Measurements from ENCODE around the gene RCBTB2. TPM values are rescaled to one million over a fixed set of nuclear protein-coding genes. Genes with fewer than 3 reads are reported as not detected.

RCBTB2 gene
- total RNA-seq, 2 donors from 2014 or later, result 5.2 to 13.4 TPM

DNA sequence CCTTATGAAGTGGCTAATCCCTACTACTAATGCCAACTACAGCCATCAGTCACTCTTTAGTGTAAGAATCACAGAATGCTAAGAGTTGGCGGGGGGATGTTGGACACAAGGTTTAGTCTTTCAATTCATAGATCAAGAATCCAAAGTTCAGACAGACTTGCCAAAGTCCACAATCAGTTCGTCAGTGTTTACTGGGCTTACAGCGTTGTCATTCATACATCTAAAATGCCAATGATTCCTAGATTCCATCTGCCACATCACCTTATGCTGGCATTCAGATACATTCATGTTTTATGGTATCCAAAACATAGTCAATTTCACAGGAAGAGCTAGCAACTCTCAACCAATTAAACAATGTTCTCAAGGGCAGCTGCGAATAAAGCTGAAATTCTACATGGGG, 18.1 kb downstream of the RCBTB2 start:
- H3K9me3 ChIP-seq, result no peaks in the 10 kb centered on the region
- DNase-seq (ENCODE audit: low spot score), result no peak
- H3K27ac ChIP-seq, result no peak overlapping the region
- H3K4me1 ChIP-seq, result peaks cover 0 to 8% of the 10 kb centered on the region in 2 donors
- no peaks in the 10 kb centered on the region for H3K27me3 ChIP-seq
- TF ChIP-seq, protein P1, sequence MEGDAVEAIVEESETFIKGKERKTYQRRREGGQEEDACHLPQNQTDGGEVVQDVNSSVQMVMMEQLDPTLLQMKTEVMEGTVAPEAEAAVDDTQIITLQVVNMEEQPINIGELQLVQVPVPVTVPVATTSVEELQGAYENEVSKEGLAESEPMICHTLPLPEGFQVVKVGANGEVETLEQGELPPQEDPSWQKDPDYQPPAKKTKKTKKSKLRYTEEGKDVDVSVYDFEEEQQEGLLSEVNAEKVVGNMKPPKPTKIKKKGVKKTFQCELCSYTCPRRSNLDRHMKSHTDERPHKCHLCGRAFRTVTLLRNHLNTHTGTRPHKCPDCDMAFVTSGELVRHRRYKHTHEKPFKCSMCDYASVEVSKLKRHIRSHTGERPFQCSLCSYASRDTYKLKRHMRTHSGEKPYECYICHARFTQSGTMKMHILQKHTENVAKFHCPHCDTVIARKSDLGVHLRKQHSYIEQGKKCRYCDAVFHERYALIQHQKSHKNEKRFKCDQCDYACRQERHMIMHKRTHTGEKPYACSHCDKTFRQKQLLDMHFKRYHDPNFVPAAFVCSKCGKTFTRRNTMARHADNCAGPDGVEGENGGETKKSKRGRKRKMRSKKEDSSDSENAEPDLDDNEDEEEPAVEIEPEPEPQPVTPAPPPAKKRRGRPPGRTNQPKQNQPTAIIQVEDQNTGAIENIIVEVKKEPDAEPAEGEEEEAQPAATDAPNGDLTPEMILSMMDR (IDR thresholded peaks at IDR 0.05), result no peak
- no peak overlapping the region for H3K4me3 ChIP-seq
- no peaks in the 10 kb centered on the region for H3K36me3 ChIP-seq

DNA sequence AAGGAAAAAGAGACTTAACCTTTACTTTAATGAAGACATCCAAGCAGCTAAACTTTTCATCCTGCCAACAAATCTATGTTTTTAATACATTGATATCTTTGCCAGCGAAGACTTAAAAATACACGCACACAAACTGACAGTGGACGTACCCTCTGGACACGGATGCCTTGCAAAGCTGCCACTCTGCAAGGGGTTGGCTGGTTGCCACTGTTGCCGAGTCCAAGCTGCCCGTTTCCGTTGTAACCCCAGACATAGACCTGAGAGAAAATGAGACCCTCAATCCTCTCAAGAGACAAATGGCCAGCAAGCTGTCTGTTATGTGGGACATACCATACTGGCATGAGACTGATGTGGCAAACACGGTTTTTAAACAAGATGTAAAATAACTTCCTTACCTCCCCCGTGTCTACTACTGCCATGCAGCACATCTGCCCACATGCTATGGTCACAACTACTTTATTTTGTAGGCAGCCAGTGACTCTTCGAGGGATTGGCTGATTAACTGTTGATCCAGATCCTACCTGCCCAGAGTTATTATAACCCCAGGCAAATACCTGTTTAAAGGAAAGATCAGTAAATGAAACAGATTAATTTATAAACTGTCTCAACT, 21.2 kb downstream of the RCBTB2 start:
- TF ChIP-seq, protein P1 (IDR thresholded peaks at IDR 0.05), result no peak
- Histone ChIP-seq H3K36me3 (no peaks in the 10 kb centered on the region), H3K9me3 (no peaks in the 10 kb centered on the region), H3K4me3 (peak overlapping the region; percentile 9 to 17), H3K27me3 (no peaks in the 10 kb centered on the region), H3K4me1 (peaks cover 0 to 18% of the 10 kb centered on the region in 2 donors), H3K27ac (no peak overlapping the region)
- DNase-seq (ENCODE audit: low spot score), result no peak

DNA sequence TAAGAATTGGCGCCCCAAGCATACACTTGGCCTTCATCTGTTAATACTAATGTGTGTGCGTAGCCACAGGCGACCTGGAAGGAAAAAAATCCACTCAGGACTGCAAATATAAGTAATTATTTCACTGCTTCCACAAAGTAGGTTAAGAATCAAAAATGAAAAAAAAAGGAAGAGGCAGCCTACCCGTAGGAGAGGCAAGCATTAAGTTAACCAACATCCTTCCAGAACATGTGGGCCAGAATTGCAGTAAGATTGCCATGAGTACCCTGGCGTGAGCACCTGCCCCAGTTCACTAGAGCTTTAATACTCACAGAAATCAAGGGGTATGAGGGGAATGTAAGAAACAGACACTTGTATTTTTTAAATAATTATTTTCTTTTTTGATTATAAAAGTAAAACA, 22.2 kb downstream of the RCBTB2 start:
- Histone ChIP-seq H3K36me3 (no peaks in the 10 kb centered on the region), H3K4me1 (peaks cover 0 to 28% of the 10 kb centered on the region in 2 donors), H3K27me3 (no peaks in the 10 kb centered on the region), H3K4me3 (no peak overlapping the region), H3K9me3 (no peaks in the 10 kb centered on the region), H3K27ac (no peak overlapping the region)
- TF ChIP-seq, protein P1 (IDR thresholded peaks at IDR 0.05), result no peak
- no peak for DNase-seq (ENCODE audit: low spot score)

DNA sequence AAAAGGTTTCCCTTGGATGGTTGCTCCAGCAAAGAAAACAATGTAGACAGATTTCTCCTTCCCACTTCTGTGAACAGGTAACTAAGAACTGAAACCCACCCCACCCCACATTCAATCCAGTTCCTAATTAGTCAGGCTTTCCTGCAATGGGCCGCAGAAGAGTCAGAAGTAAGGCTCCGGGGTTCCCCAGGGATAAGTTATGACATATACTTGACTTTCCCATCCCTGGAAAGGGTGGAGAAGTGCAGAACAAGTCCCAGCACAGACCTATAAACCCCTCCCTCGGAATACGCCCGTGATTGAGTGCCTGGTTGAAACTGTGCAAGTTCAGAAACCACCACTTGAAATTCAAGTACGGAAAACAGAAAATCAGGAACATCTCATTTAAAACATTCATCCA, 24.9 kb downstream of the RCBTB2 start:
- Histone ChIP-seq H3K4me3 (no peak overlapping the region), H3K9me3 (no peaks in the 10 kb centered on the region), H3K4me1 (peaks cover 0 to 41% of the 10 kb centered on the region in 2 donors), H3K36me3 (no peaks in the 10 kb centered on the region), H3K27me3 (no peaks in the 10 kb centered on the region), H3K27ac (no peak overlapping the region)
- TF ChIP-seq, protein P1 (IDR thresholded peaks at IDR 0.05), result no peak
- DNase-seq (ENCODE audit: low spot score), result no peak

DNA sequence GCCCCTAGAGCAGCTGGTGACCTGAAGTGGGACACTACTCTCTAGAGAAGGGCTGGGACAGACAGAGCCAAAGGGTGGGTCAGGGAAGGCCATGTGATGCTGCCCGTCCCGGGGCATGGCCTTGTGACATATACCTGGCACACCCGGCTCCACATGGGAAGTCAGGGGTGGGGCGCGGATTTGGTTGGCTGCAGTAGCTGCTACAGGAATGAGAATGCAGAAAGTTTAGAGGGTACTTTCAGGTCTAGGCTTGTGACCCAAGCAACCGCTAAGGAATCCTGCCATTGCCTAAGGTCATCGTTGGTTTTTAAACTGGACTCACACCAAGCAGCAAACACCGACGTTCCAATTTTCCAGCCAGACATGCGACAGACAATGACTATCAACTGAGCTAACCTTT, 25.9 kb downstream of the RCBTB2 start:
- Histone ChIP-seq H3K4me3 (no peak overlapping the region), H3K4me1 (peaks cover 0 to 41% of the 10 kb centered on the region in 2 donors), H3K27me3 (no peaks in the 10 kb centered on the region), H3K9me3 (no peaks in the 10 kb centered on the region), H3K36me3 (no peaks in the 10 kb centered on the region), H3K27ac (peak overlapping the region; percentile 75)
- TF ChIP-seq, protein P1 (IDR thresholded peaks at IDR 0.05), result no peak
- DNase-seq (ENCODE audit: low spot score), result no peak
